Measurements from ENCODE around the gene ZNF816. TPM values are rescaled to one million over a fixed set of nuclear protein-coding genes. Genes with fewer than 3 reads are reported as not detected.
"Not testable (repeated sequence)": the region's sequence is repeated elsewhere in the genome, so short reads cannot be mapped to it uniquely, and the experiment has no call there.

ZNF816 gene
- total RNA-seq, 1 donor from 2014 or later: 25.3 TPM

GRCh38 chr19:52942386-52943133 lies 20.1 kb downstream of the ZNF816 start:
- peaks cover 40% of the 10 kb centered on the region for H3K4me1 Mint-ChIP-seq (ENCODE audit: low read depth)
- TF ChIP-seq CTCF (IDR thresholded peaks at IDR 0.05; ENCODE audit: unreplicated experiment): no peak
- H3K4me3 Mint-ChIP-seq (ENCODE audit: low read depth): peak overlapping the region; percentile 88
- DNase-seq (ENCODE audit: low spot score, unreplicated experiment): peak; percentile 93
- H3K27ac Mint-ChIP-seq: peak overlapping the region; percentile 94
- H3K36me3 Mint-ChIP-seq (ENCODE audit: insufficient read depth): peaks cover 16% of the 10 kb centered on the region
- H3K9me3 Mint-ChIP-seq (ENCODE audit: low read depth): no peaks in the 10 kb centered on the region
- H3K27me3 Mint-ChIP-seq: no peaks in the 10 kb centered on the region

GRCh38 chr19:52941941-52942385 lies 20.7 kb downstream of the ZNF816 start:
- peaks cover 13% of the 10 kb centered on the region for H3K36me3 Mint-ChIP-seq (ENCODE audit: insufficient read depth)

GRCh38 chr19:52941523-52941922 lies 21.2 kb downstream of the ZNF816 start:
- not testable (repeated sequence) for H3K27me3 Mint-ChIP-seq; H3K9me3 Mint-ChIP-seq (ENCODE audit: low read depth); DNase-seq (ENCODE audit: low spot score, unreplicated experiment)
- Mint-ChIP-seq H3K27ac (peak overlapping the region; percentile 94), H3K4me3 (ENCODE audit: low read depth) (peak overlapping the region; percentile 88), H3K36me3 (ENCODE audit: insufficient read depth) (peaks cover 15% of the 10 kb centered on the region), H3K4me1 (ENCODE audit: low read depth) (peaks cover 51% of the 10 kb centered on the region)

More at GRCh38 chr19:52941941-52942385, 20.7 kb downstream of the ZNF816 start:
- no peak for DNase-seq (ENCODE audit: low spot score, unreplicated experiment)
- peak overlapping the region; percentile 88 for H3K4me3 Mint-ChIP-seq (ENCODE audit: low read depth)
- no peaks in the 10 kb centered on the region for H3K9me3 Mint-ChIP-seq (ENCODE audit: low read depth)
- H3K27me3 Mint-ChIP-seq: no peaks in the 10 kb centered on the region
- H3K27ac Mint-ChIP-seq: peak overlapping the region; percentile 94
- no peak for TF ChIP-seq CTCF (IDR thresholded peaks at IDR 0.05; ENCODE audit: unreplicated experiment)
- H3K4me1 Mint-ChIP-seq (ENCODE audit: low read depth): peaks cover 46% of the 10 kb centered on the region

- H3K9me3 Mint-ChIP-seq (ENCODE audit: low read depth); H3K27me3 Mint-ChIP-seq; DNase-seq (ENCODE audit: low spot score, unreplicated experiment): not testable (repeated sequence)
- Mint-ChIP-seq H3K27ac (peak overlapping the region; percentile 94), H3K4me1 (ENCODE audit: low read depth) (peaks cover 57% of the 10 kb centered on the region), H3K36me3 (ENCODE audit: insufficient read depth) (peaks cover 13% of the 10 kb centered on the region), H3K4me3 (ENCODE audit: low read depth) (peak overlapping the region; percentile 88)
Measured at GRCh38 chr19:52940905-52941304, 21.8 kb downstream of the ZNF816 start.

GRCh38 chr19:52938761-52939160 lies 23.9 kb downstream of the ZNF816 start:
- H3K4me1 Mint-ChIP-seq (ENCODE audit: low read depth): peaks cover 45% of the 10 kb centered on the region
- DNase-seq (ENCODE audit: low spot score, unreplicated experiment): no peak
- TF ChIP-seq CTCF (IDR thresholded peaks at IDR 0.05; ENCODE audit: unreplicated experiment): no peak
- no peaks in the 10 kb centered on the region for H3K9me3 Mint-ChIP-seq (ENCODE audit: low read depth)
- peaks cover 21% of the 10 kb centered on the region for H3K36me3 Mint-ChIP-seq (ENCODE audit: insufficient read depth)
- H3K27ac Mint-ChIP-seq: peak overlapping the region; percentile 87
- no peaks in the 10 kb centered on the region for H3K27me3 Mint-ChIP-seq
- peak overlapping the region; percentile 54 for H3K4me3 Mint-ChIP-seq (ENCODE audit: low read depth)

GRCh38 chr19:52936954-52937325 lies 25.7 kb downstream of the ZNF816 start:
- DNase-seq (ENCODE audit: low spot score, unreplicated experiment): no peak
- Mint-ChIP-seq H3K4me3 (ENCODE audit: low read depth) (peak overlapping the region; percentile 43), H3K4me1 (ENCODE audit: low read depth) (peaks cover 51% of the 10 kb centered on the region), H3K36me3 (ENCODE audit: insufficient read depth) (peaks cover 31% of the 10 kb centered on the region), H3K27ac (peak overlapping the region; percentile 97), H3K27me3 (no peaks in the 10 kb centered on the region), H3K9me3 (ENCODE audit: low read depth) (no peaks in the 10 kb centered on the region)
- TF ChIP-seq CTCF (IDR thresholded peaks at IDR 0.05; ENCODE audit: unreplicated experiment): no peak
